ENCODE data around the gene DIPK1B.
"Not testable (repeated sequence)": the region's sequence is repeated elsewhere in the genome, so short reads cannot be mapped to it uniquely, and the experiment has no call there.

The DIPK1B gene

GRCh38 chr9:136759001-136759400, 46.6 kb downstream of the DIPK1B start:
- H3K27ac ChIP-seq (ENCODE audit: insufficient read depth, low read length, poor library complexity, severe bottlenecking), result no peak overlapping the region
- no peaks in the 10 kb centered on the region for H3K27me3 ChIP-seq (replicated peaks; ENCODE audit: control insufficient read depth, insufficient read depth, low read length, poor library complexity, severe bottlenecking)

GRCh38 chr9:136759436-136760325, 47.3 kb downstream of the DIPK1B start:
- no peaks in the 10 kb centered on the region for H3K9me3 ChIP-seq (ENCODE audit: control insufficient read depth, low read length)

More at GRCh38 chr9:136759001-136759400, 46.6 kb downstream of the DIPK1B start:
- Histone ChIP-seq H3K9me3 (ENCODE audit: control insufficient read depth, low read length) (no peaks in the 10 kb centered on the region), H3K36me3 (ENCODE audit: control insufficient read depth, insufficient read depth, low read length) (no peaks in the 10 kb centered on the region), H3K4me1 (ENCODE audit: control insufficient read depth, insufficient read depth, low read length, poor library complexity, severe bottlenecking) (no peaks in the 10 kb centered on the region), H3K4me3 (ENCODE audit: insufficient read depth, low read depth, low read length, poor library complexity, severe bottlenecking) (no peak overlapping the region)
- DNase-seq, result no peak

GRCh38 chr9:136760424-136760823, 48.1 kb downstream of the DIPK1B start:
- H3K27ac ChIP-seq (ENCODE audit: insufficient read depth, low read length, poor library complexity, severe bottlenecking), result no peak overlapping the region
- no peak for DNase-seq
- no peaks in the 10 kb centered on the region for H3K4me1 ChIP-seq (ENCODE audit: control insufficient read depth, insufficient read depth, low read length, poor library complexity, severe bottlenecking)
- H3K36me3 ChIP-seq (ENCODE audit: control insufficient read depth, insufficient read depth, low read length), result no peaks in the 10 kb centered on the region
- H3K4me3 ChIP-seq (ENCODE audit: insufficient read depth, low read depth, low read length, poor library complexity, severe bottlenecking), result no peak overlapping the region
- no peaks in the 10 kb centered on the region for H3K27me3 ChIP-seq (replicated peaks; ENCODE audit: control insufficient read depth, insufficient read depth, low read length, poor library complexity, severe bottlenecking)
- no peaks in the 10 kb centered on the region for H3K9me3 ChIP-seq (ENCODE audit: control insufficient read depth, low read length)

More at GRCh38 chr9:136759436-136760325, 47.3 kb downstream of the DIPK1B start:
- no peaks in the 10 kb centered on the region for H3K4me1 ChIP-seq (ENCODE audit: control insufficient read depth, insufficient read depth, low read length, poor library complexity, severe bottlenecking)
- no peak overlapping the region for H3K27ac ChIP-seq (ENCODE audit: insufficient read depth, low read length, poor library complexity, severe bottlenecking)
- no peaks in the 10 kb centered on the region for H3K27me3 ChIP-seq (replicated peaks; ENCODE audit: control insufficient read depth, insufficient read depth, low read length, poor library complexity, severe bottlenecking)
- H3K36me3 ChIP-seq (ENCODE audit: control insufficient read depth, insufficient read depth, low read length), result no peaks in the 10 kb centered on the region
- DNase-seq, result no peak
- H3K4me3 ChIP-seq (ENCODE audit: insufficient read depth, low read depth, low read length, poor library complexity, severe bottlenecking), result no peak overlapping the region

GRCh38 chr9:136760834-136761544, 48.6 kb downstream of the DIPK1B start:
- H3K27ac ChIP-seq (ENCODE audit: insufficient read depth, low read length, poor library complexity, severe bottlenecking); H3K27me3 ChIP-seq (replicated peaks; ENCODE audit: control insufficient read depth, insufficient read depth, low read length, poor library complexity, severe bottlenecking); H3K4me3 ChIP-seq (ENCODE audit: insufficient read depth, low read depth, low read length, poor library complexity, severe bottlenecking); H3K9me3 ChIP-seq (ENCODE audit: control insufficient read depth, low read length); H3K4me1 ChIP-seq (ENCODE audit: control insufficient read depth, insufficient read depth, low read length, poor library complexity, severe bottlenecking); H3K36me3 ChIP-seq (ENCODE audit: control insufficient read depth, insufficient read depth, low read length); DNase-seq: not testable (repeated sequence)

- Histone ChIP-seq H3K4me3 (ENCODE audit: insufficient read depth, low read depth, low read length, poor library complexity, severe bottlenecking) (no peak overlapping the region), H3K4me1 (ENCODE audit: control insufficient read depth, insufficient read depth, low read length, poor library complexity, severe bottlenecking) (no peaks in the 10 kb centered on the region), H3K36me3 (ENCODE audit: control insufficient read depth, insufficient read depth, low read length) (no peaks in the 10 kb centered on the region), H3K9me3 (ENCODE audit: control insufficient read depth, low read length) (no peaks in the 10 kb centered on the region), H3K27me3 (replicated peaks; ENCODE audit: control insufficient read depth, insufficient read depth, low read length, poor library complexity, severe bottlenecking) (no peaks in the 10 kb centered on the region), H3K27ac (ENCODE audit: insufficient read depth, low read length, poor library complexity, severe bottlenecking) (no peak overlapping the region)
- DNase-seq, result no peak
Measured at GRCh38 chr9:136761545-136761981, 49.2 kb downstream of the DIPK1B start.

- no peaks in the 10 kb centered on the region for H3K9me3 ChIP-seq (ENCODE audit: control insufficient read depth, low read length)
- H3K4me3 ChIP-seq (ENCODE audit: insufficient read depth, low read depth, low read length, poor library complexity, severe bottlenecking), result no peak overlapping the region
- DNase-seq, result no peak
- peaks cover 4% of the 10 kb centered on the region for H3K4me1 ChIP-seq (ENCODE audit: control insufficient read depth, insufficient read depth, low read length, poor library complexity, severe bottlenecking)
- no peaks in the 10 kb centered on the region for H3K27me3 ChIP-seq (replicated peaks; ENCODE audit: control insufficient read depth, insufficient read depth, low read length, poor library complexity, severe bottlenecking)
- H3K27ac ChIP-seq (ENCODE audit: insufficient read depth, low read length, poor library complexity, severe bottlenecking), result no peak overlapping the region
- H3K36me3 ChIP-seq (ENCODE audit: control insufficient read depth, insufficient read depth, low read length), result no peaks in the 10 kb centered on the region
Measured at GRCh38 chr9:136762221-136762691, 49.9 kb downstream of the DIPK1B start.

GRCh38 chr9:136762915-136763648, 50.7 kb downstream of the DIPK1B start:
- Histone ChIP-seq H3K9me3 (ENCODE audit: control insufficient read depth, low read length) (no peaks in the 10 kb centered on the region), H3K27ac (ENCODE audit: insufficient read depth, low read length, poor library complexity, severe bottlenecking) (no peak overlapping the region), H3K27me3 (replicated peaks; ENCODE audit: control insufficient read depth, insufficient read depth, low read length, poor library complexity, severe bottlenecking) (no peaks in the 10 kb centered on the region), H3K36me3 (ENCODE audit: control insufficient read depth, insufficient read depth, low read length) (no peaks in the 10 kb centered on the region), H3K4me1 (ENCODE audit: control insufficient read depth, insufficient read depth, low read length, poor library complexity, severe bottlenecking) (peaks cover 4% of the 10 kb centered on the region), H3K4me3 (ENCODE audit: insufficient read depth, low read depth, low read length, poor library complexity, severe bottlenecking) (no peak overlapping the region)
- peak; percentile 9 to 33 (median 19) for DNase-seq

GRCh38 chr9:136763649-136764035, 51.3 kb downstream of the DIPK1B start:
- H3K4me3 ChIP-seq (ENCODE audit: insufficient read depth, low read depth, low read length, poor library complexity, severe bottlenecking), result no peak overlapping the region
- no peak overlapping the region for H3K27ac ChIP-seq (ENCODE audit: insufficient read depth, low read length, poor library complexity, severe bottlenecking)
- no peak for DNase-seq
- H3K4me1 ChIP-seq (ENCODE audit: control insufficient read depth, insufficient read depth, low read length, poor library complexity, severe bottlenecking), result peaks cover 4% of the 10 kb centered on the region
- no peaks in the 10 kb centered on the region for H3K9me3 ChIP-seq (ENCODE audit: control insufficient read depth, low read length)
- no peaks in the 10 kb centered on the region for H3K36me3 ChIP-seq (ENCODE audit: control insufficient read depth, insufficient read depth, low read length)
- no peaks in the 10 kb centered on the region for H3K27me3 ChIP-seq (replicated peaks; ENCODE audit: control insufficient read depth, insufficient read depth, low read length, poor library complexity, severe bottlenecking)

- no peak for DNase-seq
- H3K36me3 ChIP-seq (ENCODE audit: control insufficient read depth, insufficient read depth, low read length), result no peaks in the 10 kb centered on the region
- no peaks in the 10 kb centered on the region for H3K27me3 ChIP-seq (replicated peaks; ENCODE audit: control insufficient read depth, insufficient read depth, low read length, poor library complexity, severe bottlenecking)
- no peak within 1 kb of the TSS for H3K27ac ChIP-seq (ENCODE audit: insufficient read depth, low read length, poor library complexity, severe bottlenecking)
- H3K4me1 ChIP-seq (ENCODE audit: control insufficient read depth, insufficient read depth, low read length, poor library complexity, severe bottlenecking), result peaks cover 4% of the 10 kb centered on the region
- H3K9me3 ChIP-seq (ENCODE audit: control insufficient read depth, low read length), result no peaks in the 10 kb centered on the region
- H3K4me3 ChIP-seq (ENCODE audit: insufficient read depth, low read depth, low read length, poor library complexity, severe bottlenecking), result no peak within 1 kb of the TSS
Measured at GRCh38 chr9:136764301-136764891, 52.0 kb downstream of the DIPK1B start, which contains the start of gene LCN15. LCN15 (minus strand) TSS chr9:136764518; CDS start chr9:136764488, 30 bp downstream.
